Ovary (tissue), 3 donors: ENCODE data around the gene ADGRL1.

Experiments used
- EP300 ChIP-seq: sonication (generic); formaldehyde crosslinking; IDR thresholded peaks from one replicate; pipeline ENCODE4 v1.6.1; 2017; ENCODE audit warnings: antibody characterized with exemption
- TF ChIP-seq, protein P1 (sequence below), 3 donors: fragments of 450-650 bp in 2 of 3; fragments of 200-600 bp in 1 of 3; IDR thresholded peaks; one replicate each; pipeline versions ENCODE4 v1.5.1 to v1.8.0; 2016 to 2022; ENCODE audit warnings: antibody characterized with exemption in 3 of 3, mild to moderate bottlenecking in 1 of 3
- donor health status: DM: no; HTN: no; CAD: no.

GRCh38 chr19:14102756-14103155 is 103.2 kb downstream of the ADGRL1 start:
- TF ChIP-seq, protein P1, sequence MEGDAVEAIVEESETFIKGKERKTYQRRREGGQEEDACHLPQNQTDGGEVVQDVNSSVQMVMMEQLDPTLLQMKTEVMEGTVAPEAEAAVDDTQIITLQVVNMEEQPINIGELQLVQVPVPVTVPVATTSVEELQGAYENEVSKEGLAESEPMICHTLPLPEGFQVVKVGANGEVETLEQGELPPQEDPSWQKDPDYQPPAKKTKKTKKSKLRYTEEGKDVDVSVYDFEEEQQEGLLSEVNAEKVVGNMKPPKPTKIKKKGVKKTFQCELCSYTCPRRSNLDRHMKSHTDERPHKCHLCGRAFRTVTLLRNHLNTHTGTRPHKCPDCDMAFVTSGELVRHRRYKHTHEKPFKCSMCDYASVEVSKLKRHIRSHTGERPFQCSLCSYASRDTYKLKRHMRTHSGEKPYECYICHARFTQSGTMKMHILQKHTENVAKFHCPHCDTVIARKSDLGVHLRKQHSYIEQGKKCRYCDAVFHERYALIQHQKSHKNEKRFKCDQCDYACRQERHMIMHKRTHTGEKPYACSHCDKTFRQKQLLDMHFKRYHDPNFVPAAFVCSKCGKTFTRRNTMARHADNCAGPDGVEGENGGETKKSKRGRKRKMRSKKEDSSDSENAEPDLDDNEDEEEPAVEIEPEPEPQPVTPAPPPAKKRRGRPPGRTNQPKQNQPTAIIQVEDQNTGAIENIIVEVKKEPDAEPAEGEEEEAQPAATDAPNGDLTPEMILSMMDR (IDR thresholded peaks at IDR 0.05) = no peak
- no peak for TF ChIP-seq EP300
